Forelimb muscle (tissue), 1 donor: ENCODE measurements around the gene MT2A. TPM values are rescaled to one million over a fixed set of nuclear protein-coding genes. Genes with fewer than 3 reads are reported as not detected.

ENCODE experiments used
- polyA plus RNA-seq: library from polyadenylated mRNA; unstranded; fragments of 120-200 nt; gene quantifications from one replicate; pipeline ENCODE4 v1.2.1, GENCODE V29; 2013; ENCODE audit not compliant: insufficient read length

The MT2A gene
- polyA plus RNA-seq, 1 donor = 21.8 TPM

Other genes with a start within 250 kb of the MT2A start
- 46.3 TPM for gene AMFR, start 183.0 kb upstream of the MT2A start, polyA plus RNA-seq
- gene NUDT21, start 157.3 kb upstream of the MT2A start, polyA plus RNA-seq = 52.5 TPM
- 36.5 TPM for gene OGFOD1, start 157.0 kb upstream of the MT2A start, polyA plus RNA-seq
- 47.5 TPM for gene BBS2, start 88.6 kb upstream of the MT2A start, polyA plus RNA-seq
- gene MT4, start 43.5 kb upstream of the MT2A start, polyA plus RNA-seq = not detected
- 19.1 TPM for gene MT3, start 19.1 kb upstream of the MT2A start, polyA plus RNA-seq
- 15.4 TPM for gene MT1E, start 17.2 kb downstream of the MT2A start, polyA plus RNA-seq
- gene MT1M, start 24.1 kb downstream of the MT2A start, polyA plus RNA-seq = 1.2 TPM
- not detected for gene MT1A, start 30.1 kb downstream of the MT2A start, polyA plus RNA-seq
- not detected for gene MT1B, start 43.3 kb downstream of the MT2A start, polyA plus RNA-seq
- 1.6 TPM for gene MT1F, start 49.4 kb downstream of the MT2A start, polyA plus RNA-seq
- gene MT1G, start 59.5 kb downstream of the MT2A start, polyA plus RNA-seq = not detected
- not detected for gene MT1H, start 61.2 kb downstream of the MT2A start, polyA plus RNA-seq
- 10.3 TPM for gene MT1X, start 73.9 kb downstream of the MT2A start, polyA plus RNA-seq
- gene NUP93, start 121.5 kb downstream of the MT2A start, polyA plus RNA-seq = 42.0 TPM